ENCODE data around the gene MKX. TPM values are rescaled to one million over a fixed set of nuclear protein-coding genes. Genes with fewer than 3 reads are reported as not detected.

MKX gene
- total RNA-seq, 1 donor from 2014 or later: 0.14 TPM

DNA sequence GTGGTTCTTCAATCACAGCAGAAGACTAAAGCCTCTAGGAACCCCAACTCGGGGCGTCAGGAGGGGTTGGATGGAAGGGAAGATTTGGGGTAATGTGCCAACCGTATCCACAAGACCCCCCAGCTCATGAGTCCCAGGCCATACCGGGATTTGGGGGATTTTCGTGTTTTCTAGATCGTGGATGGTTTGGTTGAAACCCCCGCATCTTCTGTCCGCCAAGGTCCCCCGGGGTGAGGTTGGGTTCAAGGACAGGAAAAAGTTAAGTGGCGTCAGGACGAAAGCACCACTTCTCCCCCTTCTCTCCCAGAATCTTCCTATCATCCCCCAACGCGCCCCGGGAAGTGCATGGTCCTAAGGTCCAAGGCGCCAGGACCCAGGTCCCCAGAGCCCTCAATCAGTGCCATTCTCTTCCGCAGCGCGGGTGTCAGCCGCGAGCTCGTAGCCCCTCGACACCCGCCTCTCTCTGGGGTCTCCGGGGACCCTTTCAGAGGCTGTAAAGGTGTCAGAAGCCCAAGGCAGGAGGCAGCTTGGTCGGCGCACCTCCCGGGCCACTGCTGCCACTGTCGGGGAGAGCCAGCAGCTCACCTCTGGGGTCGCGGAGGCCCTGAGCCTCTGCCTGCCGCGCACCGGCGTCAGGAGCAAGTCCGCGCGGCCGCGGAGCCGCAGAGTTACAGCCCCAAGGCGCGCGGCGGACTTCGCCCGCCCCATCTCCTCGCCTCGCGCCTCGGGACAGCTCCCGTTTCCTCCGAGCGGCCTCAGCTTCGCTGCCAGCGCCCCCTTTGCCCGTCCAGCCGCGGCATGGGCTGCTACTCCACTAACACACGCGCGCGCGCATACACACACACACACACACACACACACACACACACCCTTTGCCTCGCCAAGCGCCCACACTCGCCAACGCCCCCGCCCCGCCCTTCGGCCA, 1.5 kb downstream of the MKX start:
- no peak for ATAC-seq
- peak; percentile 70 for DNase-seq (ENCODE audit: missing footprints)

DNA sequence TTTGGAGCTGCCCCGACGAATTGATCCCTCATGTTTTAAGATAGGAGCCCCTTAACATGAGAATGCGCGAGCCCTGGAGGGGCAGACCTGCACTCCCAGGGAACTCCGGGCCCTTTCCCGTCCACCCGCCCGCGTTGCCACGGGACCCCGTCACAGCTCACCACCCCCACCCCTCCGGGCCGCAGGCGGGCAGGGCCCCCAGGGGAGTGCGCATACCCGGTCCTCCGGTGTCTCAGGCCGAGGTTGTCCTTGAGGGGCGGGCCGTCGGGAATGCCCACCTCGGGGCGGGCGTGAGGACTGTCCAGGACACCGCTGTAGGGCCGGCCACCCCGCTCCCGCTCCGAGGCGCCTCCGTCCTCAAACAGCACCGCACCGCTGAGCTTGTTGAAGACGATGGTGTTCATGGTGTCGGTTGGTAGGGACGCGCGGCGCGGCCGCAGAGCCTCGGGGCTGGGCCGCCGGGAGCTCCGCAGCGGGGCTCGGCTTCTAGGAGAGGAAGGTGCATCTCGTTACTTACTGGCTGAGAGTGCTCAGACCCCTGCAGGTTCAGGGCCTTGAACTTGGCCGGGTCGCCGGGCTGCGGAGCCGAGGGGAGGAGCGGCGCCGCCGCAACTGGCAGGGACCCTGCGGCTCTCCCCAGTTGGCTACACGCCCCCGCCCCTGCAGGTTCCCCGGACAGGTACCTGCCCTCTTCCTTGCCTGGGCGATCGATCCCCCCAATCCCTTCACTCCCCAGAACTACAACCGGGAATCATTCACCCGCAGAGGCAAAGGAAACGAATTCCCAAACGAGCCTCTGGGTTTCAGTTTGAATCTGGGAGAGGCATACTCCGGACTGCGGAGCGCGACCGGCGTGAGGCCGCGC, 2.4 kb downstream of the MKX start:
- DNase-seq (ENCODE audit: missing footprints): peak; percentile 72
- intact Hi-C loops (cut with DNase I): loop anchor here (2.0 to 5.0 kb wide), 2 partner anchors 436 to 499 kb away; no protein-coding TSS in a partner anchor
- peak; percentile 23 for ATAC-seq

More for the DNA sequence above, 1.5 kb downstream of the MKX start:
- intact Hi-C loops (cut with DNase I): loop anchor here (2.0 to 5.0 kb wide), 2 partner anchors 435 to 498 kb away; no protein-coding TSS in a partner anchor

DNA sequence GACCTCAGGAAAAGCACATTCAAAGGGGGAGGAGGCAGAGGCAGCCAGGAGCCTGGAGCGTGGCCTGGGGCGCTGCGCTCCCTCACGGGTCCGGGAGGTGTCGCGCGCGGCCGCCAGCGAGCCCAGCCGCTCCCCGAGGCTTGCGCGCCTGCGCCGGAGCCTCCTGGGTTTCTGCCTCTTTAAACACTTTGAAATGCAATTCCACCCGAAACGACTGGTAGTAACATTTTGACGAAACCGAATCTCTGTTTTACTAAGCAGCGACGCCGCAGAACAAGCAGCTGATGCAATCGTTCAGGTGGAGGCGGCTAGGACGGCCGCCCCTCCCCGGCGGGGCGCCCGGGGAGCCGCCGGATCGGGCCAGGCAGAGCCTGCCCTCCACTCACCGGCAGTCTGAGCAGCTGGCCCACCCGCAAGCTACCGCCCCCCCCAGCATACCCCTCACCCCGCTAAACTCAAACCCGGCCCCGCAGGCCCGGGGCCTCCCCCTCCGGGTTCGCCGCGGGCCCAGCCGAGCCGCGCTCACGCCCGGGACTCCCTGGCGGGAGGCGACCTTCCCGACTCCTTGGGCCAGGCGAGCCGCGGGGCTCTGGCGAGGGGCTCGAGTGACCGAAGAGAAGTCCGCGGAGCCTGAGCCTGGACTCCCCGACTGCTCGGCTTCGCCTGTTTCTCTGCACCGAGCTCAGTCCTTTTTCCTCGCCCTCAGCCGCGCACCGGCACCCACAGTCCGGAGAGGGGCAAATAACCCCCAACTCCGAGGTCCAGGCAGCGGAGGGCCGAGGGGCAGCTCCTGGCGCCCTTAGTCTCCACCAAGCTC, 3.2 kb downstream of the MKX start:
- intact Hi-C loops (cut with DNase I): loop anchor here (2.0 to 5.0 kb wide), 2 partner anchors 436 to 500 kb away; no protein-coding TSS in a partner anchor
- ATAC-seq: peak; percentile 97
- peak; percentile 88 for DNase-seq (ENCODE audit: missing footprints)

DNA sequence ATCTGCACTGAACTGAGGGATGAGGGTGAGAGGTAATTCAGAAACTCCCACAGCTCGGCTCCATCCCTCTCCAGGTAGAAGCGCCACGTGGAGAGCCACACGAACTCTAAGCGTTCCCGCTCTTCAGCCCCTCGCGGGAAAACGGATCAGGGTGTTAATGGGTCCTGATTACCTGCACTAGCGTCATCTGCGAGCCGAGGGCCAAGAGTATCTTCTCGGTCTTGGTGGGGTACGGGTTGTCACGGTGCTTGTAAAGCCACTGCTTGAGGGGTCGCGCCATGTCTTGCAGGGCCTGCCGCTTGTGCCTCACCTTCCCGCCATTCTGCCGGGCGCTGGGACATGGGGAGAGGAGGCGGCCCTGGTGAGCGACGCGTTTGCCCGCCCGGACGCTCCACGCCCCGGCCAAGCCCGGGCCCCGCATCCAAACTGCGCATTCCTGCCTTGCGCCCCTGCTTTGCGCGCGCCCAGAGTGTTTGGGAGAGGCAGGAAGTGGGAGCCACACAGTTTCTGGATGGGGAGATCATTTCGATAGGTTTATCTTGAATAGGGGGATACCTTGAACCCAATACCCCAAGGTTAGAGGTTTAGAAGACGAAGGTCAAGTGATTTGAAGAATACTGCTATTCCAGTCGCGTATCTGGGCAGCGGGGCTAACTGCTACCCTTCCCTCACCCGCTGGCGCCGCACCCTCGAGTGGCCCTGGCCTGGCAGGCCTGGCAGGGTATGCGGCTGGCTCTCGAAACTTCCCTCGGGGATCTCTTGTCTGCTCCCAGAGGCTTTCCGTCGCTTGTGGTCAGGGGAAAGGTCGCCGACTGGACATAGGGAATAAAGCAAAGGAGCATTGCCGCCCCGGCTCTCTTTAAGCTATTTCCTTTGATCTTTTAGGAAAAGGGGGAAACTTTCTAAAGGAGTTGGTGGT, 4.2 kb downstream of the MKX start:
- no peak for ATAC-seq
- peak; percentile 70 for DNase-seq (ENCODE audit: missing footprints)
- intact Hi-C loops (cut with DNase I): loop anchor here (2.0 to 5.0 kb wide), 2 partner anchors 437 to 501 kb away; no protein-coding TSS in a partner anchor

DNA sequence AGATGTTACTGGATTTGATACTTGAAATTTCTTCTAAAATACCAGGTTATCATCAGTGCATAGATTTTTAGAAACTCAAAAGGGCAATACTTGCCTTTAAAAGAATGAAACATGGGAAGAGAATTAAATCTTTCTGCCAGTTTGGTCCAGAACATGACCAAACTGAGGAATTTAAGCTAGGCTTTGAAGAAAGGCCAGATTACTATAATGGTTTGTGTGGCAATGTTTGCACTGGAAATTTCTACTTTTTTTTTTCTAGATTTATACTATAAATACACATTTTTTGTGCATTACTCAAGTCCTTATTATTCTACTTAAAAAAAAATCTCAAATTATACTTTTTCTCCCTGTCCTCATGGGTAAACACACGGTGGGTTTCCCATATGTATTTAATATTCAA, 9.2 kb downstream of the MKX start:
- DNase-seq (ENCODE audit: missing footprints): no peak
- intact Hi-C loops (cut with DNase I): no loop called here
- no peak for ATAC-seq

DNA sequence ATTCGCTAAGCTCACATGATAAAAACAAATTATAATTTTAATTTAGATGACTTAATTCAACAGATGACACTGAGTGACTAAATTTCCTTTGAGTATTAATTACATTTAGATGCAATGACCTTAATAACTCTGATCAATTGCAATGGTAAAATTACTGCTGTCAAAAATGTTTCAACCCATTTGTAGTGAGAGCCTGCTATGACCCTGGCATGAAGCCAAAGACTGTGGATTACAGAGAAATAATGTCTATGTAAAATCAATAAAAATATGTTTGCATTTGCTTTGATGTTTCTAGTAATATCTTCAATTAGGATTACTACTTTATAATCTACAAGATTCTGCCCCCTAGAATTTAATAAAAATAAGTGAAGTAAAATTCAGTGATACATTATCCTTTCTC, 15.6 kb downstream of the MKX start:
- intact Hi-C loops (cut with DNase I): no loop called here

DNA sequence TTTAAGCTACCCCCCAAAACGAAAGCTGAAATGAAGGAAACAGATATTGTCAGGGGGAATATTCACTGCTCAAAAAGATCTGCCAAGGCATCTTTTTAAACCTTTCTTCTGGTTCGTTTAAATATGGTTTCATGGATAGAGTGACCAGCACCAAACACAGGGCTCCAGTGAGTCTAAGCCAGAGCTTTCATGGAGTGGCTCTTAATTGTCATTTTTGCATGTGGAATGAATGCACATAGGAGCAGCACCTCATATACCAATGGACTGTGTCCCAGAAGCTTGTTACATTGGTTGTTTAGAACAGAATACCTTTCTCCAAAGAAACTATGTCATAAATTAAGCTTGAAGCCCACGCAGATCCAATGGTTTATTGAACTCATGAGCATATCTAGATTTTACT, 17.3 kb downstream of the MKX start:
- DNase-seq (ENCODE audit: missing footprints) (no peak), ATAC-seq (no peak)
- intact Hi-C loops (cut with DNase I): no loop called here

More for the DNA sequence above, 15.6 kb downstream of the MKX start:
- no peak for DNase-seq (ENCODE audit: missing footprints)
- ATAC-seq: no peak

DNA sequence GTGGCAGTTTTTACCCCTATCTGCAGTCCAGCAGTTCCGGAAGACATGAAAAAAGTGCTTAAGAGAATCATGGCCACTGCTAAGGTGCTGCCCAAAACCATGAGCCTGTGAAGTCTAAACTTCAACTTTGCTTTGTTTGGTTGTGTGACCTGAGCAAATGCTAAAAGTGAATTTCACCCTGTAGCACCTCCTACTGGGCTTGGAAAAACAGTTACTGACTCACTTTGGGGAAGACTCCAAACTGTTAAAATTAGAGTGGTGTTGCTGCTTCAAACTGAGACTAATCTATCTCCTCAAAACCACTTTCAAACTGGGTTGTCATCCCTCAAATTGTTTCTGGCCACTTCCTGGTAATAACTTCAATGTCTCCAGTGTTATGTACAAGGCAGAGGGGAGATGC, 21.3 kb downstream of the MKX start:
- DNase-seq (ENCODE audit: missing footprints): no peak
- intact Hi-C loops (cut with DNase I): no loop called here
- ATAC-seq: no peak

DNA sequence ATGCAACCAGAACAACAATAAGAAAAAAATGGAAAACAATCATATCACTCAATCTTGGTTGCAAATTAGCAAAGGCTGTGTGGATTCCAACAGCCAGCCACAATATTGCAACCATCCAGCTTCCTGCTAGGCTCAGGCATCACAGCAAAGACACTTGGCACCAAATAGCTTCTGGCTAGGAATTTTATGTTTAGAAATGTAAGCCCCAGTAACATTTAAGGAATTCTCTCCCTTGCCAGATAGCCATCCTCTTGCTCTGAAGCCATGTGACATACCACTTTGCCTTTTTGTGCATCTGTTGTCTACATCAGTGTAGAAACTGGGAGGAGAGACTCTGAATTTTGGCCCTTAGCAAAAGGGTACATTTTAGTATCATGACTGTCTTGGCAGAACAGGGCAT, 22.2 kb downstream of the MKX start:
- no peak for DNase-seq (ENCODE audit: missing footprints)
- intact Hi-C loops (cut with DNase I): no loop called here
- ATAC-seq: no peak

DNA sequence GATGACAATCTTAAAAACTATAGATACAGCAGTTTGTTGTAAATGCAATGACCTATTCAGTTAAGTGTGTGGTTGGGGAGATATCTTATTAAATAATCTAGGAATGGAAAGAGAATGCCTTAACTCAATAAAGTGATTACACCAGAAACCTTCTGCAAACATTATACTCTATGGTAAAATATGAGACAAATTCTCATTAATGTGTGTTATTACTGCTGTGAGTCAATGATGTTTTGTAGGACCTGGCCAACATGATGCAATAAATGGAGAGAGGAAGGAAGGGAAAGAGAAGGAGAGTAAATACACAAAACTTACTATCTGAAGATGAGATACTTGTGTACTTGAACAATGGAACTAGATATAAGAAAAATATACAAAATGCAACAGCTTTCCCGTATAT, 25.1 kb downstream of the MKX start:
- DNase-seq (ENCODE audit: missing footprints): no peak
- intact Hi-C loops (cut with DNase I): no loop called here
- ATAC-seq: no peak

DNA sequence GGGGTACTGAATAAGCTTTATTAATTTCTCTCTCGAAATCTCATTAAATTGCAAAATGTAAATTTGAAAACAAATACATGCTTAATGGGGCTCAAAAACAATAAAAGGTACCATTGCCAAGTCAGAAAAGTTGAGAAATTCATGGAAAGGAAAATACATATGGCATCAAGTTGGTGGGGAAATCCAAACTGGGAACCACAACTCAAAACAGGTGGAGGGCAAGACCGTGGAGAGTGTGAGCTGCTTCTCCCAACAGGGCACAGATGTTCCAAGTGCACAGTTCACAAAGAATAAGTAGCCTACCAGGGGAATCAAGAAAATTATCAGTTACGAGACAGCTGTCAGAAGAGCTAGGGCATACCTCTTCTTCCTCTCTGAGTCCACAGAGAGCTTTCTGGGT, 26.6 kb downstream of the MKX start:
- no peak for ATAC-seq
- no peak for DNase-seq (ENCODE audit: missing footprints)
- intact Hi-C loops (cut with DNase I): no loop called here

DNA sequence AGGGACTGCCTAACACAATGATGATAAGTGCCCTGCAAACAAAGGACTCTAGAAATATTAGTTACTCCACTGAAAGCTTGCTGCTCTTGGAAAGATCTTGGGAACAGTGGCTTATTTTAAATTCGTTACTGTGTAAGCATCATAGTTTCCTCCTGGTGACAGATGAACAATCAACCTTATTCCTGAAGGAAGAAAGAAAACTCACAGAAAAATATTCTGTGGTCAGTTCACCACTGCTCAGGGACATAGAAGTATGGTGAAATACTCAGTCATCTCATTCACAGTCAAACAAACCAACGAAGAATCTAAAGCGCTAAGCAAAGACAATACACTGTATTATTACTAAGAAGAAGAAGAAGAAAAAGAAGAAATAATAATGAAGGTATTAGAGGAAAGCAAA, 27.8 kb downstream of the MKX start:
- intact Hi-C loops (cut with DNase I): no loop called here
- ATAC-seq: no peak

DNA sequence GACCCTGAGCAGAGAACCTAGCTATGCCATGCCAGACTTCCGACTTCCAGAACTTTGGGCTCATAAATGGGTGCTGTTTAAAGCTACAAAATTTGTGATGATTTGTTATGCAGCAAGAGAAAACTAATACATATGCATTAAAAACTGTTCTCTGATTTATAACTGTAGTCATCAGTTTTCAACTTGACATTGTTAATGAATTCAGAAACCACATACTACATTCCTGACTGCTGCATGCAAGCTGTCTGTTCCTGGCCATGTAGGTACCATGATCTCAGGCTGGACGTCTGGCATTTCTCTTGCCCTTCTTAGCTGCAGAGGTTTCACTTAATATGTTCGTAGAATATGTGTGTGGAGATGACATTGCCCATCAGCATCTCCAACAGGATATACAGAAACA, 28.4 kb downstream of the MKX start:
- DNase-seq (ENCODE audit: missing footprints) (no peak), ATAC-seq (no peak)
- intact Hi-C loops (cut with DNase I): no loop called here

More for the DNA sequence above, 27.8 kb downstream of the MKX start:
- DNase-seq (ENCODE audit: missing footprints): no peak

DNA sequence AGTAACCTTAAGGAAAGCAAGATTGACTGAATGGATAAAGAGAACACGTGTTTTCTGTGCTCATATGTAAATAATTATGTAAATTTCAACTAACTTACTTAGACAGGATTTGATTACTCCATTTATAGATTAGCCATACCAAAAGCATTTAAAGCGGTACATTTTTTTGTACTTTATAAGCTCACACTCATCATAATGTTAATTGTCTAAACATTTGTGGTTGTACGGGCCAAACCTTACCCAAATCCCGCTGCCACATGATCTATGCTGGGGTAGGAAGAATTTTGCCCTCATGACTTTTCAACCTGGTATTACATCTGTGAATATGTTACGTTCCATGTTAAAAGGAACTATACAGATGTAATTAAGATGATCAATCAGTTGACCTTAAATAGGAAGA, 29.1 kb downstream of the MKX start:
- intact Hi-C loops (cut with DNase I): no loop called here
- DNase-seq (ENCODE audit: missing footprints) (no peak), ATAC-seq (no peak)

DNA sequence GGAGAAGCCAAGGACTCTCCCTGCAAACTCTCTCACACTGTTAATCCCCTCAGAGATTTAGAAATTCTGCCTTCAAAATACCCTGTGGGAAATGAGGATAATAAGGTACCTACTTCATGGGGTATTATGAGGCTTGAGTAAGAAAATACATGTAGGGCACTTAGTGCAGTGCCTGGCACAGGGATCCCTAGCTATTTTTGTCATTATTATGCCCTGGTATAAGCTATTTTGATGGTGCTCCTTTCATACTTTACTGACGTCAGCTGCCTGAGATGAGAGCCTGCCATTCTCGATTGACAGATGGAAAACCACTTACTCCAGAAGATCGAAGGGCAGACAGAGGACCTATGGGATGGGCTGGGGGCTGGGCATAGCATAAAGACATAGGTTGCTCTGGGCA, 30.1 kb downstream of the MKX start:
- DNase-seq (ENCODE audit: missing footprints): no peak
- intact Hi-C loops (cut with DNase I): no loop called here
- ATAC-seq: no peak

DNA sequence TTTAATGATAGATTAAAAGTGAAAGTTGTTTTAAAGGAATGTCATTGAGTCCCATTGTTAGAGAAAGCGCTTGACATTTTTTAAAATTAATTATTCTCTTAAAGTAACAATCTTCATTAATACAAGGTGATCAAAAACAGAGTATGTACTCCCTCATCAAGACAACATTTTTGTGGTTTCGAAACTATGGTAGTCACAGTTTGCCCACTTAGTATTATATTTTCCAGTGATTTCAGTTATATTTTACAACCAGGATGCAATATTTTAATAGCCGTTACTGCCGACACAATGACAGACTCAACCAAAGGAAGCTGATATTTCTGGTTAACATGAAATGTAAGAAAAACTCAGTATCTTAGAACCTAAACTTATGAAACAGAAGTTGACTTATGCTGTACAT, 31.3 kb downstream of the MKX start:
- ATAC-seq (no peak), DNase-seq (ENCODE audit: missing footprints) (no peak)
- intact Hi-C loops (cut with DNase I): no loop called here

DNA sequence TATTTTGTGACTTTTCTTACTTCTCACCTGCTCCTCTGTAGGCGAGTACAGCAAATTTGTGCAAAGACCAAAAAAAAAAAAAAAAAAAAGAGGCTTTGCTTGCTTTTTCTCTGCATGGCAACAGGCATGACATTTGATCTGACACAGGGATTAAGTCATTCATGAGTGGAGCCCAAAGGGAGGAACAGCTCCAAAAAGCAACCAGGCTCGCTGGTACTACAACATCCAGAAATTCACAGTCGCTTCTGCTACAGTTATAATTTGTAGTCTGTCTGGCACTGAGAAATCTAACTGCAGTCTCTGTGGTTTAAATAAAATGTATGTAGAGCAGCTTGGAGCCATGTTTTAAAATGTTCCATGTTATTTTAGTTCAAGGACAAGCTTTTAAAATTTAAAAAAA, 31.7 kb downstream of the MKX start:
- DNase-seq (ENCODE audit: missing footprints) (no peak), ATAC-seq (peak; percentile 44)
- intact Hi-C loops (cut with DNase I): no loop called here

DNA sequence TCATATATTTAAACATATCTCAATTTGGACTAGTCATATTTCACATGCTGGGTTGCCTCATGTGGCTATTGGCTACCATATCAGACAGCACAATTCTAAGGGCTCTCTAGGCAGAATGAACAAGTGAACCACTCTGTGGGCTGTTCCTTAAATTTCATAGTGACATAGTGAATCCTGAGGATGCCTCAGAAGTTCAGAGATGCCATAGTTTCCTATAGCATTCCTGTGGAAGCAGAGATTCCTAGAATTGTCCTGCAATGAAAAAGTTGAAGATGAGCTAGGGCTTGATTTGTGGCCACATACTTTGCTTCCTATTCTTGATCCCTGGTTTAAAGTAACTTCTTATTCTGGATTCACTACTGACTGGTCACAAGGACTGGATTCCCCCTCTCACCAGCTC, 35.6 kb downstream of the MKX start:
- DNase-seq (ENCODE audit: missing footprints) (no peak), ATAC-seq (no peak)
- intact Hi-C loops (cut with DNase I): no loop called here
